Neural crest cell (in vitro differentiated cells): ENCODE data around the gene EIF4E. TPM values are rescaled to one million over a fixed set of nuclear protein-coding genes. Genes with fewer than 3 reads are reported as not detected.
"Not testable (repeated sequence)": the region's sequence is repeated elsewhere in the genome, so short reads cannot be mapped to it uniquely, and the experiment has no call there.

Source experiments
- DNase-seq: peaks from one replicate; pipeline ENCODE4 v3.0.0; 2021; ENCODE audit warnings: low read depth, mixed read lengths, low spot score
- H3K27ac Mint-ChIP-seq: one replicate; pipeline ENCODE4 v1.8.0; 2021; ENCODE audit warnings: mild to moderate bottlenecking, mixed read lengths; ENCODE audit not compliant: unreplicated experiment
- H3K27me3 Mint-ChIP-seq: 2 replicates; pipeline ENCODE4 v1.8.0; 2021; ENCODE audit warnings: low read depth, mild to moderate bottlenecking, mixed read lengths
- H3K36me3 Mint-ChIP-seq: 2 replicates; pipeline ENCODE4 v1.8.0; 2021; ENCODE audit warnings: low read depth, mild to moderate bottlenecking, mixed read lengths
- H3K4me1 Mint-ChIP-seq: 2 replicates; pipeline ENCODE4 v1.8.0; 2021; ENCODE audit warnings: mixed read lengths
- H3K4me3 Mint-ChIP-seq: one replicate; pipeline ENCODE4 v1.8.0; 2021; ENCODE audit warnings: mild to moderate bottlenecking, mixed read lengths
- H3K9me3 Mint-ChIP-seq: 2 replicates; pipeline ENCODE4 v1.8.0; 2021; ENCODE audit warnings: mixed read lengths
- CTCF ChIP-seq: fragments of 200-600 bp; sonication (generic); conservative IDR thresholded peaks from 2 replicates; pipeline ENCODE4 v1.5.0; 2021; ENCODE audit warnings: antibody characterized with exemption, mild to moderate bottlenecking
- total RNA-seq: library from RNA; stranded (reverse); gene quantifications from 2 replicates; pipeline ENCODE4 v1.2.1, GENCODE V29; 2021

The EIF4E gene
- total RNA-seq, 1 donor from 2014 or later, result 144 TPM

- no peaks in the 10 kb centered on the region for H3K4me1 Mint-ChIP-seq
- no peaks in the 10 kb centered on the region for H3K9me3 Mint-ChIP-seq
- DNase-seq, result no peak
- H3K36me3 Mint-ChIP-seq, result peaks cover 23% of the 10 kb centered on the region
- no peak overlapping the region for H3K4me3 Mint-ChIP-seq
- no peak for TF ChIP-seq CTCF
- H3K27me3 Mint-ChIP-seq, result no peaks in the 10 kb centered on the region
- H3K27ac Mint-ChIP-seq, result no peak overlapping the region
Measured at GRCh38 chr4:98887145-98887544, 41.8 kb downstream of the EIF4E start.

- not testable (repeated sequence) for H3K4me3 Mint-ChIP-seq
Measured at GRCh38 chr4:98886382-98886781, 42.6 kb downstream of the EIF4E start.

GRCh38 chr4:98880884-98881283 is 48.0 kb downstream of the EIF4E start:
- H3K9me3 Mint-ChIP-seq, H3K27me3 Mint-ChIP-seq, H3K27ac Mint-ChIP-seq, H3K4me3 Mint-ChIP-seq, DNase-seq, H3K4me1 Mint-ChIP-seq: not testable (repeated sequence)
- peaks cover 21% of the 10 kb centered on the region for H3K36me3 Mint-ChIP-seq

More at GRCh38 chr4:98886382-98886781, 42.6 kb downstream of the EIF4E start:
- not testable (repeated sequence) for H3K4me1 Mint-ChIP-seq, DNase-seq, H3K27me3 Mint-ChIP-seq, H3K27ac Mint-ChIP-seq, H3K9me3 Mint-ChIP-seq
- H3K36me3 Mint-ChIP-seq, result peaks cover 24% of the 10 kb centered on the region

- Mint-ChIP-seq H3K4me3 (no peak overlapping the region), H3K9me3 (no peaks in the 10 kb centered on the region), H3K36me3 (peaks cover 19% of the 10 kb centered on the region), H3K4me1 (no peaks in the 10 kb centered on the region), H3K27ac (no peak overlapping the region), H3K27me3 (no peaks in the 10 kb centered on the region)
- DNase-seq, result no peak
- no peak for TF ChIP-seq CTCF
Measured at GRCh38 chr4:98879515-98879914, 49.4 kb downstream of the EIF4E start.

- peaks cover 2% of the 10 kb centered on the region for H3K9me3 Mint-ChIP-seq
- no peaks in the 10 kb centered on the region for H3K4me1 Mint-ChIP-seq
- no peak for DNase-seq
- H3K27me3 Mint-ChIP-seq, result no peaks in the 10 kb centered on the region
- H3K4me3 Mint-ChIP-seq, result no peak overlapping the region
- no peak overlapping the region for H3K27ac Mint-ChIP-seq
- TF ChIP-seq CTCF, result no peak
- H3K36me3 Mint-ChIP-seq, result peaks cover 9% of the 10 kb centered on the region
Measured at GRCh38 chr4:98873059-98873458, 55.9 kb downstream of the EIF4E start.

GRCh38 chr4:98872120-98872906 is 56.6 kb downstream of the EIF4E start:
- not testable (repeated sequence) for H3K9me3 Mint-ChIP-seq, H3K4me1 Mint-ChIP-seq, H3K27ac Mint-ChIP-seq, H3K36me3 Mint-ChIP-seq, H3K27me3 Mint-ChIP-seq, DNase-seq, H3K4me3 Mint-ChIP-seq

GRCh38 chr4:98867648-98868047 is 61.3 kb downstream of the EIF4E start:
- Mint-ChIP-seq H3K9me3 (no peaks in the 10 kb centered on the region), H3K27me3 (no peaks in the 10 kb centered on the region), H3K4me1 (no peaks in the 10 kb centered on the region), H3K36me3 (no peaks in the 10 kb centered on the region), H3K4me3 (no peak overlapping the region), H3K27ac (no peak overlapping the region)
- no peak for TF ChIP-seq CTCF
- no peak for DNase-seq
